ENCODE results near the gene RPL13. TPM values are rescaled to one million over a fixed set of nuclear protein-coding genes. Genes with fewer than 3 reads are reported as not detected.

The RPL13 gene
- total and polyA plus RNA-seq, 2 of the 8 experiments (the other 6 are each of a cell fraction or from before 2014, with no cell fraction given) = 2,162 to 7,384 TPM

- Histone ChIP-seq H3K79me1 (ENCODE audit: low read depth, low read length) (peaks cover 4% of the 10 kb centered on the region; the same call in 1 of the 2 replicates), H2BK12ac (ENCODE audit: low read depth, low read length) (no peak overlapping the region), H3K4ac (replicated peaks; ENCODE audit: insufficient read length, low read depth, low read length) (no peak overlapping the region), H4K91ac (replicated peaks; ENCODE audit: insufficient read length, low read length) (no peak overlapping the region), H3K79me2 (ENCODE audit: control insufficient read depth in 1 of 2, insufficient read depth in 2 of 2, low read length in 2 of 2) (no peaks in the 10 kb centered on the region), H4K8ac (ENCODE audit: extremely low read depth, insufficient read depth, low read length) (no peak overlapping the region), H2BK5ac (ENCODE audit: low read depth, low read length) (no peak overlapping the region), H3K23me2 (ENCODE audit: low read depth, low read length) (no peaks in the 10 kb centered on the region), H3K4me2 (ENCODE audit: insufficient read depth in 1 of 2, low read depth in 2 of 2, low read length in 2 of 2) (no peak overlapping the region), H3K27me3 (replicated peaks in 1 of 4; ENCODE audit: control insufficient read depth in 3 of 4, extremely low read depth in 1 of 4, insufficient read depth in 3 of 4, low read length in 3 of 4) (no peaks in the 10 kb centered on the region), H3K56ac (replicated peaks; ENCODE audit: insufficient read length, low read depth, low read length) (no peak overlapping the region), H2BK15ac (ENCODE audit: low read length) (no peak overlapping the region), H3K4me1 (replicated peaks in 1 of 4; ENCODE audit: control insufficient read depth in 3 of 4, insufficient read depth in 4 of 4, low read length in 3 of 4) (no peaks in the 10 kb centered on the region), H4K20me1 (replicated peaks in 1 of 2; ENCODE audit: control insufficient read depth in 1 of 2, insufficient read depth in 2 of 2, low read length in 2 of 2) (peaks cover 0 to 7% of the 10 kb centered on the region in 2 experiments), H3K23ac (ENCODE audit: insufficient read length) (no peak overlapping the region), H2BK20ac (ENCODE audit: low read length) (no peak overlapping the region), H3K18ac (ENCODE audit: extremely low read depth, low read length) (no peak overlapping the region), H3K14ac (ENCODE audit: insufficient read length) (no peak overlapping the region), H2AFZ (ENCODE audit: low read length) (no peak overlapping the region), H4K5ac (ENCODE audit: insufficient read length, low read depth, low read length) (no peak overlapping the region), H2BK120ac (replicated peaks; ENCODE audit: low read depth, low read length) (no peak overlapping the region), H2AK5ac (ENCODE audit: low read depth, low read length) (no peak overlapping the region), H3K27ac (ENCODE audit: low read depth, low read length) (no peak overlapping the region), H3K9me3 (ENCODE audit: insufficient read depth in 2 of 2, low read depth in 1 of 2, low read length in 1 of 2) (no peaks in the 10 kb centered on the region), H3K4me3 (ENCODE audit: extremely low read depth in 1 of 4, insufficient read depth in 2 of 4, low read depth in 3 of 4, low read length in 4 of 4) (no peak overlapping the region), H3K36me3 (ENCODE audit: control insufficient read depth in 2 of 4, insufficient read depth in 4 of 4, low read length in 3 of 4) (peaks cover 15 to 35% (median 25%) of the 10 kb centered on the region in 4 experiments), H3K9ac (replicated peaks in 1 of 4; ENCODE audit: extremely low read depth in 1 of 4, low read depth in 3 of 4, low read length in 3 of 4) (no peak overlapping the region)
- ChIA-PET POLR2A (ENCODE audit: partially characterized antibody) (interaction anchor here (1.5 kb wide), 1 partner anchor 20 kb away, joined by 3 read pairs; no protein-coding TSS in a partner anchor), CTCF (ENCODE audit: partially characterized antibody) (interaction anchor here (0.8 to 1.0 kb wide), 2 partner anchors 10 to 56 kb away, joined by 3 read pairs; no protein-coding TSS in a partner anchor)
- TF ChIP-seq CTCF (IDR thresholded peaks at IDR 0.05; ENCODE audit: control extremely low read depth in 1 of 3, insufficient read depth in 1 of 3, low read depth in 1 of 3, low read length in 3 of 3) (no peak), EP300 (IDR thresholded peaks at IDR 0.05; ENCODE audit: borderline replicate concordance in 1 of 2, low read depth in 2 of 2, low read length in 2 of 2) (no peak), HDAC2 (IDR thresholded peaks at IDR 0.05; ENCODE audit: borderline replicate concordance in 1 of 2, low read depth in 2 of 2, low read length in 2 of 2) (no peak), CBX8 (IDR thresholded peaks at IDR 0.05; ENCODE audit: borderline replicate concordance, low read depth, low read length) (no peak), SUZ12 (IDR thresholded peaks at IDR 0.05; ENCODE audit: low read length) (no peak), TEAD4 (IDR thresholded peaks at IDR 0.05; ENCODE audit: low read depth, low read length) (no peak), TCF12 (IDR thresholded peaks at IDR 0.05; ENCODE audit: low read depth, low read length) (no peak), SAP30 (IDR thresholded peaks at IDR 0.05; ENCODE audit: insufficient read depth, insufficient replicate concordance, low read length) (no peak)
- 95% methylated on average over 11 of the region's 11 CpGs; no CpG with 5 or more reads in 1 of the 2 experiments for WGBS, 2 experiments (ENCODE audit: extremely low coverage in 1 of 2, insufficient coverage in 1 of 2, insufficient read length in 1 of 2, insufficient replicate concordance in 2 of 2, low coverage in 1 of 2, low lambda C conversion rate in 2 of 2, missing lambda C conversion rate in 1 of 2)
- FAIRE-seq (no peak), DNase-seq (ENCODE audit: low read depth in 1 of 2, low spot score in 2 of 2) (no peak)
Measured at GRCh38 chr16:89544113-89544512, 16.4 kb upstream of the RPL13 start.

Data from H1 (cell line).